ENCODE data around the gene SOX5.

DNA sequence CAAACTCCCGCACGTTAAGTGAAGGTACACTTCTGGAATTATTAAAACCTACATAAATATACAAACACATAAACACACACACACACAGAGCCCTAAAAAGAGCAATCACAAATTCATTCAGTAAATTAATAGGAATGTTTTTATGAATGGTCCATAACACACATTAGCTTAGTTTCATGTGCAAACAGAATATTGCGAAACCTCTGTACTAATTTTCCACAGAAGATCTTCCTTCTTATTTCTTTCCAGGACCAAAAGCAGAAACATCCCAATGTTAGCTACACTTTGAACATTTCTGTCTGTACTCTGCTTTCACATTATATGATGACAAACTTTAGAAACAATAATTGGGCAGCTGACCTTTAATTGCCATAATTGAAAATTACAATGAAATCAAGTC lies 101.6 kb downstream of the SOX5 start:
- TF ChIP-seq, protein P1, sequence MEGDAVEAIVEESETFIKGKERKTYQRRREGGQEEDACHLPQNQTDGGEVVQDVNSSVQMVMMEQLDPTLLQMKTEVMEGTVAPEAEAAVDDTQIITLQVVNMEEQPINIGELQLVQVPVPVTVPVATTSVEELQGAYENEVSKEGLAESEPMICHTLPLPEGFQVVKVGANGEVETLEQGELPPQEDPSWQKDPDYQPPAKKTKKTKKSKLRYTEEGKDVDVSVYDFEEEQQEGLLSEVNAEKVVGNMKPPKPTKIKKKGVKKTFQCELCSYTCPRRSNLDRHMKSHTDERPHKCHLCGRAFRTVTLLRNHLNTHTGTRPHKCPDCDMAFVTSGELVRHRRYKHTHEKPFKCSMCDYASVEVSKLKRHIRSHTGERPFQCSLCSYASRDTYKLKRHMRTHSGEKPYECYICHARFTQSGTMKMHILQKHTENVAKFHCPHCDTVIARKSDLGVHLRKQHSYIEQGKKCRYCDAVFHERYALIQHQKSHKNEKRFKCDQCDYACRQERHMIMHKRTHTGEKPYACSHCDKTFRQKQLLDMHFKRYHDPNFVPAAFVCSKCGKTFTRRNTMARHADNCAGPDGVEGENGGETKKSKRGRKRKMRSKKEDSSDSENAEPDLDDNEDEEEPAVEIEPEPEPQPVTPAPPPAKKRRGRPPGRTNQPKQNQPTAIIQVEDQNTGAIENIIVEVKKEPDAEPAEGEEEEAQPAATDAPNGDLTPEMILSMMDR (IDR thresholded peaks at IDR 0.05) = no peak
- TF ChIP-seq POLR2A (IDR thresholded peaks at IDR 0.05) = no peak

All from esophagus squamous epithelium (tissue), 4 donors.